ENCODE results near the gene RB1. TPM values are rescaled to one million over a fixed set of nuclear protein-coding genes. Genes with fewer than 3 reads are reported as not detected.
A peak's percentile ranks its signal among the peaks of the same experiment; 100 is the strongest.

Gene RB1
- total and polyA plus RNA-seq, 9 of the 15 experiments (the other 6 are each of a cell fraction or from before 2014, with no cell fraction given), result 5.0 to 23.8 (median 17.9) TPM

GRCh38 chr13:48492470-48493065 is 189.0 kb downstream of the RB1 start (continued):
- TF ChIP-seq, protein P1, sequence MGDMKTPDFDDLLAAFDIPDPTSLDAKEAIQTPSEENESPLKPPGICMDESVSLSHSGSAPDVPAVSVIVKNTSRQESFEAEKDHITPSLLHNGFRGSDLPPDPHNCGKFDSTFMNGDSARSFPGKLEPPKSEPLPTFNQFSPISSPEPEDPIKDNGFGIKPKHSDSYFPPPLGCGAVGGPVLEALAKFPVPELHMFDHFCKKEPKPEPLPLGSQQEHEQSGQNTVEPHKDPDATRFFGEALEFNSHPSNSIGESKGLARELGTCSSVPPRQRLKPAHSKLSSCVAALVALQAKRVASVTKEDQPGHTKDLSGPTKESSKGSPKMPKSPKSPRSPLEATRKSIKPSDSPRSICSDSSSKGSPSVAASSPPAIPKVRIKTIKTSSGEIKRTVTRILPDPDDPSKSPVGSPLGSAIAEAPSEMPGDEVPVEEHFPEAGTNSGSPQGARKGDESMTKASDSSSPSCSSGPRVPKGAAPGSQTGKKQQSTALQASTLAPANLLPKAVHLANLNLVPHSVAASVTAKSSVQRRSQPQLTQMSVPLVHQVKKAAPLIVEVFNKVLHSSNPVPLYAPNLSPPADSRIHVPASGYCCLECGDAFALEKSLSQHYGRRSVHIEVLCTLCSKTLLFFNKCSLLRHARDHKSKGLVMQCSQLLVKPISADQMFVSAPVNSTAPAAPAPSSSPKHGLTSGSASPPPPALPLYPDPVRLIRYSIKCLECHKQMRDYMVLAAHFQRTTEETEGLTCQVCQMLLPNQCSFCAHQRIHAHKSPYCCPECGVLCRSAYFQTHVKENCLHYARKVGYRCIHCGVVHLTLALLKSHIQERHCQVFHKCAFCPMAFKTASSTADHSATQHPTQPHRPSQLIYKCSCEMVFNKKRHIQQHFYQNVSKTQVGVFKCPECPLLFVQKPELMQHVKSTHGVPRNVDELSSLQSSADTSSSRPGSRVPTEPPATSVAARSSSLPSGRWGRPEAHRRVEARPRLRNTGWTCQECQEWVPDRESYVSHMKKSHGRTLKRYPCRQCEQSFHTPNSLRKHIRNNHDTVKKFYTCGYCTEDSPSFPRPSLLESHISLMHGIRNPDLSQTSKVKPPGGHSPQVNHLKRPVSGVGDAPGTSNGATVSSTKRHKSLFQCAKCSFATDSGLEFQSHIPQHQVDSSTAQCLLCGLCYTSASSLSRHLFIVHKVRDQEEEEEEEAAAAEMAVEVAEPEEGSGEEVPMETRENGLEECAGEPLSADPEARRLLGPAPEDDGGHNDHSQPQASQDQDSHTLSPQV (IDR thresholded peaks at IDR 0.05), result 0 out of 2 replicates have a peak, but pooled peaks have one; percentile 44
- TF ChIP-seq POLR3G (IDR thresholded peaks at IDR 0.05; ENCODE audit: extremely low read depth, insufficient read length, insufficient replicate concordance), result no peak
- TF ChIP-seq L3MBTL2 (IDR thresholded peaks at IDR 0.05), result peak; percentile 91
- TF ChIP-seq NCOA1 (IDR thresholded peaks at IDR 0.05; ENCODE audit: low read depth), result 0 out of 2 replicates have a peak, but pooled peaks have one; percentile 18
- no peak for TF ChIP-seq XRCC5 (IDR thresholded peaks at IDR 0.05; ENCODE audit: low read depth, low read length)
- peak; percentile 27; the same call in 1 of the 2 replicates for TF ChIP-seq CXXC5 (CRISPR knock-in tag; IDR thresholded peaks at IDR 0.05)
- TF ChIP-seq TEAD2 (tag; IDR thresholded peaks at IDR 0.05), result no peak
- TF ChIP-seq, protein P2, sequence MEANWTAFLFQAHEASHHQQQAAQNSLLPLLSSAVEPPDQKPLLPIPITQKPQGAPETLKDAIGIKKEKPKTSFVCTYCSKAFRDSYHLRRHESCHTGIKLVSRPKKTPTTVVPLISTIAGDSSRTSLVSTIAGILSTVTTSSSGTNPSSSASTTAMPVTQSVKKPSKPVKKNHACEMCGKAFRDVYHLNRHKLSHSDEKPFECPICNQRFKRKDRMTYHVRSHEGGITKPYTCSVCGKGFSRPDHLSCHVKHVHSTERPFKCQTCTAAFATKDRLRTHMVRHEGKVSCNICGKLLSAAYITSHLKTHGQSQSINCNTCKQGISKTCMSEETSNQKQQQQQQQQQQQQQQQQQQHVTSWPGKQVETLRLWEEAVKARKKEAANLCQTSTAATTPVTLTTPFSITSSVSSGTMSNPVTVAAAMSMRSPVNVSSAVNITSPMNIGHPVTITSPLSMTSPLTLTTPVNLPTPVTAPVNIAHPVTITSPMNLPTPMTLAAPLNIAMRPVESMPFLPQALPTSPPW (CRISPR knock-in tag; IDR thresholded peaks at IDR 0.05), result no peak
- no peak for TF ChIP-seq SMARCC2 (IDR thresholded peaks at IDR 0.05; ENCODE audit: low read depth)
- TF ChIP-seq, protein P3, sequence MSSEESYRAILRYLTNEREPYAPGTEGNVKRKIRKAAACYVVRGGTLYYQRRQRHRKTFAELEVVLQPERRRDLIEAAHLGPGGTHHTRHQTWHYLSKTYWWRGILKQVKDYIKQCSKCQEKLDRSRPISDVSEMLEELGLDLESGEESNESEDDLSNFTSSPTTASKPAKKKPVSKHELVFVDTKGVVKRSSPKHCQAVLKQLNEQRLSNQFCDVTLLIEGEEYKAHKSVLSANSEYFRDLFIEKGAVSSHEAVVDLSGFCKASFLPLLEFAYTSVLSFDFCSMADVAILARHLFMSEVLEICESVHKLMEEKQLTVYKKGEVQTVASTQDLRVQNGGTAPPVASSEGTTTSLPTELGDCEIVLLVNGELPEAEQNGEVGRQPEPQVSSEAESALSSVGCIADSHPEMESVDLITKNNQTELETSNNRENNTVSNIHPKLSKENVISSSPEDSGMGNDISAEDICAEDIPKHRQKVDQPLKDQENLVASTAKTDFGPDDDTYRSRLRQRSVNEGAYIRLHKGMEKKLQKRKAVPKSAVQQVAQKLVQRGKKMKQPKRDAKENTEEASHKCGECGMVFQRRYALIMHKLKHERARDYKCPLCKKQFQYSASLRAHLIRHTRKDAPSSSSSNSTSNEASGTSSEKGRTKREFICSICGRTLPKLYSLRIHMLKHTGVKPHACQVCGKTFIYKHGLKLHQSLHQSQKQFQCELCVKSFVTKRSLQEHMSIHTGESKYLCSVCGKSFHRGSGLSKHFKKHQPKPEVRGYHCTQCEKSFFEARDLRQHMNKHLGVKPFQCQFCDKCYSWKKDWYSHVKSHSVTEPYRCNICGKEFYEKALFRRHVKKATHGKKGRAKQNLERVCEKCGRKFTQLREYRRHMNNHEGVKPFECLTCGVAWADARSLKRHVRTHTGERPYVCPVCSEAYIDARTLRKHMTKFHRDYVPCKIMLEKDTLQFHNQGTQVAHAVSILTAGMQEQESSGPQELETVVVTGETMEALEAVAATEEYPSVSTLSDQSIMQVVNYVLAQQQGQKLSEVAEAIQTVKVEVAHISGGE (CRISPR knock-in tag; IDR thresholded peaks at IDR 0.05), result peak in 1 of 3 experiments; percentile 52; a peak in 1 of 6 replicates
- no peak for TF ChIP-seq ZNF668 (CRISPR knock-in tag; IDR thresholded peaks at IDR 0.05)
- no peak for TF ChIP-seq CBX1 (IDR thresholded peaks at IDR 0.05; ENCODE audit: low read depth)
- no peak for TF ChIP-seq EHMT2 (IDR thresholded peaks at IDR 0.05)
- TF ChIP-seq, protein P4, sequence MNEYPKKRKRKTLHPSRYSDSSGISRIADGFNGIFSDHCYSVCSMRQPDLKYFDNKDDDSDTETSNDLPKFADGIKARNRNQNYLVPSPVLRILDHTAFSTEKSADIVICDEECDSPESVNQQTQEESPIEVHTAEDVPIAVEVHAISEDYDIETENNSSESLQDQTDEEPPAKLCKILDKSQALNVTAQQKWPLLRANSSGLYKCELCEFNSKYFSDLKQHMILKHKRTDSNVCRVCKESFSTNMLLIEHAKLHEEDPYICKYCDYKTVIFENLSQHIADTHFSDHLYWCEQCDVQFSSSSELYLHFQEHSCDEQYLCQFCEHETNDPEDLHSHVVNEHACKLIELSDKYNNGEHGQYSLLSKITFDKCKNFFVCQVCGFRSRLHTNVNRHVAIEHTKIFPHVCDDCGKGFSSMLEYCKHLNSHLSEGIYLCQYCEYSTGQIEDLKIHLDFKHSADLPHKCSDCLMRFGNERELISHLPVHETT (CRISPR knock-in tag; conservative IDR thresholded peaks at IDR 0.05 in 1 of 2, IDR thresholded peaks at IDR 0.05 in 1 of 2), result 0 out of 4 replicates have a peak, but pooled peaks of 1 of the 2 experiments have one; percentile 33

All from K562 (cell line).